DOHH2 (cell line): Measurements from ENCODE around the gene KATNAL2.

Source experiments
- EZH2phosphoT487 ChIP-seq: fragments of 200-600 bp; sonication (generic); IDR thresholded peaks from 2 replicates; pipeline ENCODE4 v1.6.1; 2017; ENCODE audit warnings: borderline replicate concordance, mild to moderate bottlenecking, antibody characterized with exemption, low read length, moderate library complexity, mixed read lengths
- TF ChIP-seq, protein P1 (sequence below): fragments of 200-600 bp; sonication (generic); IDR thresholded peaks from one replicate; pipeline ENCODE4 v1.5.1; 2014; ENCODE audit warnings: antibody characterized with exemption, mild to moderate bottlenecking, low read depth, low read length; ENCODE audit not compliant: poor library complexity, severe bottlenecking

DNA sequence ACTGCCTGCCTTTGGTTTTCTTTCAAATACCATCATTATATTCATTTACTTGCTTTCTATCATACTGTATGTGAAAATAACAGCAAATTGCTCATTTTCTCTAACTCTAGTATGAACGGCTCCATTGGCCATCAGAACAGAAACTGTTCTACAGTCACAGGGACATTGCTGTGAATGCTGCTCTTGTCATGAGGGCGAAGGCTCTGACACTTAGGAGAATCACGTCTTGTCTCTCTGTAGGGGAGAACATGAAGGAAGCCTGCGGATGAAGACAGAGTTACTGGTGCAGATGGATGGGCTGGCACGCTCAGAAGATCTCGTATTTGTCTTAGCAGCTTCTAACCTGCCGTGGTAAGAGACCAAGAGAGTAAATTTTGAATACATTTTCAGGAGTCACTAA is 159.7 kb downstream of the KATNAL2 start:
- TF ChIP-seq, protein P1, sequence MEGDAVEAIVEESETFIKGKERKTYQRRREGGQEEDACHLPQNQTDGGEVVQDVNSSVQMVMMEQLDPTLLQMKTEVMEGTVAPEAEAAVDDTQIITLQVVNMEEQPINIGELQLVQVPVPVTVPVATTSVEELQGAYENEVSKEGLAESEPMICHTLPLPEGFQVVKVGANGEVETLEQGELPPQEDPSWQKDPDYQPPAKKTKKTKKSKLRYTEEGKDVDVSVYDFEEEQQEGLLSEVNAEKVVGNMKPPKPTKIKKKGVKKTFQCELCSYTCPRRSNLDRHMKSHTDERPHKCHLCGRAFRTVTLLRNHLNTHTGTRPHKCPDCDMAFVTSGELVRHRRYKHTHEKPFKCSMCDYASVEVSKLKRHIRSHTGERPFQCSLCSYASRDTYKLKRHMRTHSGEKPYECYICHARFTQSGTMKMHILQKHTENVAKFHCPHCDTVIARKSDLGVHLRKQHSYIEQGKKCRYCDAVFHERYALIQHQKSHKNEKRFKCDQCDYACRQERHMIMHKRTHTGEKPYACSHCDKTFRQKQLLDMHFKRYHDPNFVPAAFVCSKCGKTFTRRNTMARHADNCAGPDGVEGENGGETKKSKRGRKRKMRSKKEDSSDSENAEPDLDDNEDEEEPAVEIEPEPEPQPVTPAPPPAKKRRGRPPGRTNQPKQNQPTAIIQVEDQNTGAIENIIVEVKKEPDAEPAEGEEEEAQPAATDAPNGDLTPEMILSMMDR, result no peak
- no peak for TF ChIP-seq EZH2phosphoT487
